ENCODE measurements around the gene MCM9. TPM values are rescaled to one million over a fixed set of nuclear protein-coding genes. Genes with fewer than 3 reads are reported as not detected.

The MCM9 gene
- total RNA-seq, 1 experiment from 2014 or later = 18.6 TPM

DNA sequence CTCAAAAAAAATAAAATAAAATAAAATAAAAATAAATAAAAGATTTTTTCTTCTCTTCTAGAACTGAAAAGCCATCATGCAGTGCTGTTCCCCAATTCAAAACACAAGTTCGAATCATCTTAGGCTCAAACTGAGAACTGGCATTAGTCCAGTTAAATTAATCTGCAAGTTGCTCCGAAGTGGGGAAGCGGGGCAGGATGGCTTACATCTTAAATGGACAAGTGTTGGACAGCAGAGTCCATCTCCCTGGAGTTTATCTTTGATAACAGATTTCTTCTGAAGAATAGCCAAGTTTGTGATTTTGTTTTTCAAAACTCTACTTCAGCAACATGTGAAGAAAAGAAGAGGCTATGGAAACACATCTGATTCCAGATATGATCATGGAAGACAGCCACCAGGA, 152.3 kb downstream of the MCM9 start:
- TF ChIP-seq, protein P1, sequence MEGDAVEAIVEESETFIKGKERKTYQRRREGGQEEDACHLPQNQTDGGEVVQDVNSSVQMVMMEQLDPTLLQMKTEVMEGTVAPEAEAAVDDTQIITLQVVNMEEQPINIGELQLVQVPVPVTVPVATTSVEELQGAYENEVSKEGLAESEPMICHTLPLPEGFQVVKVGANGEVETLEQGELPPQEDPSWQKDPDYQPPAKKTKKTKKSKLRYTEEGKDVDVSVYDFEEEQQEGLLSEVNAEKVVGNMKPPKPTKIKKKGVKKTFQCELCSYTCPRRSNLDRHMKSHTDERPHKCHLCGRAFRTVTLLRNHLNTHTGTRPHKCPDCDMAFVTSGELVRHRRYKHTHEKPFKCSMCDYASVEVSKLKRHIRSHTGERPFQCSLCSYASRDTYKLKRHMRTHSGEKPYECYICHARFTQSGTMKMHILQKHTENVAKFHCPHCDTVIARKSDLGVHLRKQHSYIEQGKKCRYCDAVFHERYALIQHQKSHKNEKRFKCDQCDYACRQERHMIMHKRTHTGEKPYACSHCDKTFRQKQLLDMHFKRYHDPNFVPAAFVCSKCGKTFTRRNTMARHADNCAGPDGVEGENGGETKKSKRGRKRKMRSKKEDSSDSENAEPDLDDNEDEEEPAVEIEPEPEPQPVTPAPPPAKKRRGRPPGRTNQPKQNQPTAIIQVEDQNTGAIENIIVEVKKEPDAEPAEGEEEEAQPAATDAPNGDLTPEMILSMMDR (conservative IDR thresholded peaks at IDR 0.05) = no peak
- H3K27ac Mint-ChIP-seq = no peak overlapping the region

More for the DNA sequence above, 152.3 kb downstream of the MCM9 start:
- no peak overlapping the region for H3T11ph ChIP-seq (ENCODE audit: low read length)
- no peak overlapping the region for H4K5ac ChIP-seq (ENCODE audit: insufficient read length, low read depth, low read length)
- Mint-ChIP-seq H3K27me3 (ENCODE audit: low read depth) (no peaks in the 10 kb centered on the region), H3K36me3 (ENCODE audit: insufficient read depth in 1 of 3, low read depth in 3 of 3) (no peaks in the 10 kb centered on the region), H3K4me1 (peaks cover 7 to 10% of the 10 kb centered on the region in 2 experiments; a peak in 3 of 4 replicates), H3K9me3 (no peaks in the 10 kb centered on the region), H3K4me3 (no peak overlapping the region)
- no peak overlapping the region for H2BK12ac ChIP-seq (ENCODE audit: insufficient read length, low read depth, low read length)
- H3K27me3 ChIP-seq (ENCODE audit: insufficient read depth, low read length) = no peaks in the 10 kb centered on the region
- H3K27ac ChIP-seq (ENCODE audit: insufficient read length, low read depth, low read length) = no peak overlapping the region
- no peak for DNase-seq
- H2BK15ac ChIP-seq (ENCODE audit: low read depth, low read length) = no peak overlapping the region
- WGBS (ENCODE audit: extremely low coverage, insufficient read length, low lambda C conversion rate) = no CpG with 5 or more reads among the region's 3 CpGs
- no peak overlapping the region for H4K91ac ChIP-seq (ENCODE audit: insufficient read length, low read depth, low read length)
- no peak overlapping the region for H3K14ac ChIP-seq (ENCODE audit: insufficient read depth, low read length)
- no peaks in the 10 kb centered on the region for H4K20me1 ChIP-seq (ENCODE audit: control insufficient read depth, insufficient read depth, insufficient read length)
- no peak overlapping the region for H4K8ac ChIP-seq (replicated peaks; ENCODE audit: insufficient read length, low read depth, low read length)
- no peaks in the 10 kb centered on the region; the same call in 1 of the 2 replicates for H3K4me1 ChIP-seq (ENCODE audit: insufficient read depth, low read length)
- no peak overlapping the region for H3K4me2 ChIP-seq (ENCODE audit: insufficient read depth, insufficient read length, low read length)
- H3K79me2 ChIP-seq (ENCODE audit: insufficient read depth, low read length) = peaks cover 2% of the 10 kb centered on the region; the same call in 1 of the 2 replicates
- H2AK5ac ChIP-seq (ENCODE audit: insufficient read length, low read length) = no peak overlapping the region
- no peak overlapping the region for H3K9ac ChIP-seq (ENCODE audit: extremely low read depth, insufficient read length, low read length)
- H3K23ac ChIP-seq (ENCODE audit: insufficient read length, low read depth, low read length) = no peak overlapping the region
- no peaks in the 10 kb centered on the region for H3K9me3 ChIP-seq (ENCODE audit: control insufficient read depth, low read depth, low read length)
- H3K79me1 ChIP-seq (ENCODE audit: insufficient read depth, low read depth, low read length, poor library complexity, severe bottlenecking) = no peaks in the 10 kb centered on the region
- H3K18ac ChIP-seq (ENCODE audit: insufficient read length, low read depth, low read length) = no peak overlapping the region
- H2BK20ac ChIP-seq (ENCODE audit: low read depth, low read length, poor library complexity, severe bottlenecking) = no peak overlapping the region
- no peak overlapping the region for H2BK120ac ChIP-seq (ENCODE audit: low read depth, low read length, poor library complexity, severe bottlenecking)
- no peak overlapping the region for H3K4ac ChIP-seq (ENCODE audit: low read depth, low read length)
- no peak overlapping the region for H3K56ac ChIP-seq (ENCODE audit: insufficient read length, low read depth, low read length)
- no peaks in the 10 kb centered on the region for H3K23me2 ChIP-seq (ENCODE audit: insufficient read length, low read depth, low read length, poor library complexity, severe bottlenecking)
- H2AFZ ChIP-seq (ENCODE audit: low read length) = no peak overlapping the region
- H2BK5ac ChIP-seq (ENCODE audit: insufficient read length, low read length) = no peak overlapping the region

Data from H9 (cell line).